ENCODE results near the gene BAD. TPM values are rescaled to one million over a fixed set of nuclear protein-coding genes. Genes with fewer than 3 reads are reported as not detected.

Gene BAD
- total and polyA plus RNA-seq, 2 of the 13 experiments (the other 11 are each of a cell fraction or from before 2014, with no cell fraction given), result 17.9 to 28.5 TPM

DNA sequence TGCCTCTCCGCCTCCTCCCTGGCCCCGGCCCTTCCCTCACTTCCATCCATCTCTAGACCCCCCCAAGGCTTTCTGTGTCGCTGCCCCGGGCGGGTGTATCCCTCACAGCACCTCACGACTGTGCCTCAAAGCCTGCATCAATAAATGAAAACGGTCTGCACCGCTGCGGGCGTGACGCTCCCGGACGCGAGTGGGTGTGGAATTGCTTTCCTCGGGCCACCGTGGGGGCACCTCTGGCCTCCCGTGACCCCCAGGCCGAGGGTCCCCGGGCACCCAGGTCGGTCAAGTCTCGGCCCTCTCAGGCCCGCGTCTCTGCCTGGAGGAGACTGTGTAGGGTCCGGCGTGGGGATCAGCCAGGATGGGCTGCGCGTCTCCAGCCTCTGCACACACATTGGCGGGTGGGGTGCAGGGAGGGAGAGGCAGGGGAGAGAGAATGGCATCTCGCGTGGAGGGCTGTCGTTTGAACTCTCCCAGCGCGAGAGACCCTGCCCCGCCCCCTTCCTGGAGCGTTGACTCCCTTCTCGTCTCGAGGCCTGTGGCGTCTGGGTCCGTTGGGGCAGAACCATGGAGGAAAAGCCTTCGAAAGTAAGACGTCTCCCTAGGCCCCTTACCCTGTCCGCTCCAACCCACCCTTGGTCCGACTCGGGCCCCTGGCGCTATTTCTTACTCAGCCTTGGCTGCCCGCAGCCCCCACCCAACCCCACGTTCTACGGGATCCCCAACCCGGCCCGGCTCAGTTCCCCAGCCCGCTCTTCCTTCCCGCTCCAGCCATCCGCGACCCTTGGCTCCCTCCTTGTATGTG is 15.6 kb upstream of the BAD start, which contains the start of gene CATSPERZ (continued):
- TF ChIP-seq, protein P1, sequence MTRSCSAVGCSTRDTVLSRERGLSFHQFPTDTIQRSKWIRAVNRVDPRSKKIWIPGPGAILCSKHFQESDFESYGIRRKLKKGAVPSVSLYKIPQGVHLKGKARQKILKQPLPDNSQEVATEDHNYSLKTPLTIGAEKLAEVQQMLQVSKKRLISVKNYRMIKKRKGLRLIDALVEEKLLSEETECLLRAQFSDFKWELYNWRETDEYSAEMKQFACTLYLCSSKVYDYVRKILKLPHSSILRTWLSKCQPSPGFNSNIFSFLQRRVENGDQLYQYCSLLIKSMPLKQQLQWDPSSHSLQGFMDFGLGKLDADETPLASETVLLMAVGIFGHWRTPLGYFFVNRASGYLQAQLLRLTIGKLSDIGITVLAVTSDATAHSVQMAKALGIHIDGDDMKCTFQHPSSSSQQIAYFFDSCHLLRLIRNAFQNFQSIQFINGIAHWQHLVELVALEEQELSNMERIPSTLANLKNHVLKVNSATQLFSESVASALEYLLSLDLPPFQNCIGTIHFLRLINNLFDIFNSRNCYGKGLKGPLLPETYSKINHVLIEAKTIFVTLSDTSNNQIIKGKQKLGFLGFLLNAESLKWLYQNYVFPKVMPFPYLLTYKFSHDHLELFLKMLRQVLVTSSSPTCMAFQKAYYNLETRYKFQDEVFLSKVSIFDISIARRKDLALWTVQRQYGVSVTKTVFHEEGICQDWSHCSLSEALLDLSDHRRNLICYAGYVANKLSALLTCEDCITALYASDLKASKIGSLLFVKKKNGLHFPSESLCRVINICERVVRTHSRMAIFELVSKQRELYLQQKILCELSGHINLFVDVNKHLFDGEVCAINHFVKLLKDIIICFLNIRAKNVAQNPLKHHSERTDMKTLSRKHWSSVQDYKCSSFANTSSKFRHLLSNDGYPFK (CRISPR knock-in tag; IDR thresholded peaks at IDR 0.05; ENCODE audit: borderline replicate concordance), result no peak
- TF ChIP-seq PHF8 (CRISPR knock-in tag; IDR thresholded peaks at IDR 0.05), result no peak
- TF ChIP-seq TOE1 (CRISPR knock-in tag; IDR thresholded peaks at IDR 0.05), result no peak
- TF ChIP-seq ZNF644 (CRISPR knock-in tag; IDR thresholded peaks at IDR 0.05; ENCODE audit: low read depth), result no peak
- peak; percentile 52; the same call in 1 of the 2 replicates for TF ChIP-seq ZBTB7B (CRISPR knock-in tag; IDR thresholded peaks at IDR 0.05)
- TF ChIP-seq, protein P2, sequence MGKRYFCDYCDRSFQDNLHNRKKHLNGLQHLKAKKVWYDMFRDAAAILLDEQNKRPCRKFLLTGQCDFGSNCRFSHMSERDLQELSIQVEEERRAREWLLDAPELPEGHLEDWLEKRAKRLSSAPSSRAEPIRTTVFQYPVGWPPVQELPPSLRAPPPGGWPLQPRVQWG (CRISPR knock-in tag; IDR thresholded peaks at IDR 0.05; ENCODE audit: borderline replicate concordance, low read depth), result no peak
- TF ChIP-seq KDM5B (CRISPR knock-in tag; IDR thresholded peaks at IDR 0.05; ENCODE audit: borderline replicate concordance), result no peak
- no peak for TF ChIP-seq SIX1 (CRISPR knock-in tag; IDR thresholded peaks at IDR 0.05; ENCODE audit: borderline replicate concordance)
- no peak for TF ChIP-seq PRDM10 (CRISPR knock-in tag; IDR thresholded peaks at IDR 0.05; ENCODE audit: low read depth)
- TF ChIP-seq ZNF317 (CRISPR knock-in tag; IDR thresholded peaks at IDR 0.05), result peak; percentile 4; the same call in 1 of the 2 replicates
- TF ChIP-seq PAX8 (CRISPR knock-in tag; IDR thresholded peaks at IDR 0.05; ENCODE audit: borderline replicate concordance), result no peak
- 0 out of 2 replicates have a peak, but pooled peaks have one; percentile 6 for TF ChIP-seq ZNF703 (CRISPR knock-in tag; IDR thresholded peaks at IDR 0.05; ENCODE audit: borderline replicate concordance)
- TF ChIP-seq ZNF3 (CRISPR knock-in tag; IDR thresholded peaks at IDR 0.05), result no peak
- no peak for TF ChIP-seq THAP11 (CRISPR knock-in tag; IDR thresholded peaks at IDR 0.05)
- TF ChIP-seq ZNF20 (CRISPR knock-in tag; IDR thresholded peaks at IDR 0.05), result no peak
- TF ChIP-seq FOXK1 (CRISPR knock-in tag; IDR thresholded peaks at IDR 0.05; ENCODE audit: borderline replicate concordance, low read depth), result no peak
- 0 out of 2 replicates have a peak, but pooled peaks have one; percentile 25 for TF ChIP-seq SP5 (CRISPR knock-in tag; IDR thresholded peaks at IDR 0.05; ENCODE audit: borderline replicate concordance, low read depth)
- no peak for TF ChIP-seq FOXP1 (IDR thresholded peaks at IDR 0.05)
- TF ChIP-seq FOXP1 (CRISPR knock-in tag; IDR thresholded peaks at IDR 0.05), result no peak
- no peak for TF ChIP-seq ZNF781 (CRISPR knock-in tag; IDR thresholded peaks at IDR 0.05; ENCODE audit: borderline replicate concordance, not compliant biosample characterization)
- TF ChIP-seq ZNF234 (CRISPR knock-in tag; conservative IDR thresholded peaks at IDR 0.05), result no peak
- no peak for TF ChIP-seq ISL2 (CRISPR knock-in tag; IDR thresholded peaks at IDR 0.05)
- no peak for TF ChIP-seq SRSF4 (IDR thresholded peaks at IDR 0.05; ENCODE audit: low read depth, low read length, poor library complexity, severe bottlenecking)
- TF ChIP-seq NFKB2 (CRISPR knock-in tag; IDR thresholded peaks at IDR 0.05; ENCODE audit: borderline replicate concordance), result no peak
- no peak for TF ChIP-seq KDM6A (CRISPR knock-in tag; IDR thresholded peaks at IDR 0.05; ENCODE audit: low read depth)
